Transverse colon (tissue), 4 donors: Measurements from ENCODE around the gene RAC2. TPM values are rescaled to one million over a fixed set of nuclear protein-coding genes. Genes with fewer than 3 reads are reported as not detected.
"Not testable (repeated sequence)": the region's sequence is repeated elsewhere in the genome, so short reads cannot be mapped to it uniquely, and the experiment has no call there.

ENCODE experiments used
- DNase-seq: peaks from one replicate; pipeline ENCODE4 v3.0.0-alpha.2; 2019
- H3K27ac ChIP-seq, 4 donors: fragments of 200-600 bp; sonication (generic); 2 replicates each; pipeline ENCODE4 v1.5.1; 2016 to 2018; ENCODE audit warnings: inconsistent platforms in 4 of 4
- H3K27me3 ChIP-seq: fragments of 200-600 bp; sonication (generic); 2 replicates; pipeline ENCODE4 v1.5.1; 2017; ENCODE audit warnings: inconsistent platforms
- H3K36me3 ChIP-seq, 4 donors: fragments of 200-600 bp; sonication (generic); 2 replicates each; pipeline ENCODE4 v1.5.1; 2017 to 2019; ENCODE audit warnings: inconsistent platforms in 4 of 4
- H3K4me1 ChIP-seq, 4 donors: fragments of 200-600 bp; sonication (generic); 2 replicates each; pipeline ENCODE4 v1.5.1; 2017 to 2020; ENCODE audit warnings: inconsistent platforms in 4 of 4
- H3K4me3 ChIP-seq, 4 donors: fragments of 200-600 bp; sonication (generic); 1 replicate in 1 of 4; 2 replicates in 3 of 4; pipeline versions ENCODE4 v1.5.1 to v1.6.1; 2017 to 2019; ENCODE audit warnings: inconsistent platforms in 4 of 4
- H3K9me3 ChIP-seq, 2 donors: fragments of 200-600 bp; sonication (generic); 2 replicates each; pipeline ENCODE4 v1.5.1; 2017 to 2019; ENCODE audit warnings: inconsistent platforms in 2 of 2
- CTCF ChIP-seq, 5 experiments: fragments of 200-600 bp in 3 of 5; fragments of 450-650 bp in 2 of 5; sonication (generic) in 3 of 5; IDR thresholded peaks; 1 replicate in 2 of 5; 2 replicates in 3 of 5; pipeline ENCODE4 v1.5.1; 2016 to 2017; ENCODE audit warnings: antibody characterized with exemption in 5 of 5, inconsistent platforms in 3 of 5, mild to moderate bottlenecking in 2 of 5, moderate library complexity in 1 of 5
- EP300 ChIP-seq: sonication (generic); formaldehyde crosslinking; IDR thresholded peaks from one replicate; pipeline ENCODE4 v1.6.1; 2017; ENCODE audit warnings: antibody characterized with exemption, low read depth
- POLR2A ChIP-seq: fragments of 450-650 bp; IDR thresholded peaks from one replicate; pipeline ENCODE4 v1.6.1; 2016; ENCODE audit warnings: antibody characterized with exemption, mild to moderate bottlenecking, moderate library complexity
- POLR2AphosphoS5 ChIP-seq, 3 donors: sonication (generic); formaldehyde crosslinking; IDR thresholded peaks; one replicate each; pipeline ENCODE4 v1.6.1; 2016; ENCODE audit warnings: antibody characterized with exemption in 3 of 3
- WGBS, 2 donors: methylation state at CpG; one replicate each; pipeline ENCODE4 v1.1.5; 2018; ENCODE audit warnings: low coverage in 1 of 2; 5-methylcytosine and 5-hydroxymethylcytosine counted together
- in situ Hi-C, 4 donors: fragments of 200-750 bp; cut with MboI; loops; one replicate each; pipeline versions ENCODE4 v1.15.0 to v1.15.1; 2017; ENCODE audit warnings: low sequenced_read_pairs in 3 of 4, low pct_ligation_motif_present in 1 of 4, low pct_unique_long_range_greater_than_20kb in 1 of 4
- intact Hi-C: fragments of 100-400 bp; cut with DNase I; formaldehyde crosslinking; loops from one replicate; pipeline ENCODE4 v1.15.1; 2023; ENCODE audit warnings: low total_unique reads
- total RNA-seq, 4 donors: library from RNA; depleted of rRNA; stranded (reverse); fragments of >200 nt; gene quantifications; one replicate each; pipeline ENCODE4 v1.1.0, GENCODE V29; 2016

The RAC2 gene
- total RNA-seq, 4 donors from 2014 or later, result 5.2 to 36.3 (median 24.0) TPM

- peak overlapping the region in 1 of 4 donors; percentile 21 for H3K27ac ChIP-seq
- H3K4me1 ChIP-seq, result no peaks in the 10 kb centered on the region
- in situ Hi-C loops, result no loop called here
- TF ChIP-seq EP300 (no peak), CTCF (IDR thresholded peaks at IDR 0.05) (no peak), POLR2AphosphoS5 (IDR thresholded peaks at IDR 0.05) (no peak)
- no peaks in the 10 kb centered on the region for H3K9me3 ChIP-seq
- H3K27me3 ChIP-seq, result no peaks in the 10 kb centered on the region
- intact Hi-C loops, result no loop called here
- H3K36me3 ChIP-seq, result no peaks in the 10 kb centered on the region
- no peak overlapping the region for H3K4me3 ChIP-seq
- 80 to 83% methylated on average over 1 to 16 of the region's 16 CpGs for WGBS, 2 donors
- DNase-seq, result peak; percentile 10
Measured at GRCh38 chr22:37234736-37235711, 9.0 kb downstream of the RAC2 start.

- 69 to 93% methylated on average over 2 to 25 of the region's 27 CpGs for WGBS, 2 donors
- no peak overlapping the region for H3K27ac ChIP-seq
- TF ChIP-seq EP300, result no peak
- TF ChIP-seq POLR2AphosphoS5 (IDR thresholded peaks at IDR 0.05), result no peak
- TF ChIP-seq POLR2A, result no peak
- no peak for TF ChIP-seq CTCF (IDR thresholded peaks at IDR 0.05)
- no peaks in the 10 kb centered on the region for H3K36me3 ChIP-seq
- no peaks in the 10 kb centered on the region for H3K27me3 ChIP-seq
- peak; percentile 6 for DNase-seq
- in situ Hi-C loops (no loop called here), intact Hi-C loops (no loop called here)
- no peak overlapping the region for H3K4me3 ChIP-seq
- H3K9me3 ChIP-seq, result no peaks in the 10 kb centered on the region
- peaks cover 0 to 9% (median 7%) of the 10 kb centered on the region in 4 donors for H3K4me1 ChIP-seq
Measured at GRCh38 chr22:37233751-37234631, 10.1 kb downstream of the RAC2 start.

- H3K36me3 ChIP-seq, intact Hi-C loops, in situ Hi-C loops, H3K27me3 ChIP-seq, H3K27ac ChIP-seq, H3K9me3 ChIP-seq, H3K4me3 ChIP-seq: not testable (repeated sequence)
- DNase-seq, result peak; percentile 2
- H3K4me1 ChIP-seq, result peaks cover 0 to 15% (median 7%) of the 10 kb centered on the region in 4 donors
- 85 to 93% methylated on average over 8 to 12 of the region's 12 CpGs for WGBS, 2 donors
Measured at GRCh38 chr22:37233371-37233750, 10.7 kb downstream of the RAC2 start.

- no peaks in the 10 kb centered on the region for H3K36me3 ChIP-seq
- peaks cover 0 to 21% (median 7%) of the 10 kb centered on the region in 4 donors for H3K4me1 ChIP-seq
- H3K4me3 ChIP-seq, result no peak overlapping the region
- DNase-seq, result peak; percentile 13
- in situ Hi-C loops, result no loop called here
- 76% methylated on average over 15 of the region's 15 CpGs; no CpG with 5 or more reads in 1 of the 2 donors for WGBS, 2 donors
- H3K27me3 ChIP-seq, result no peaks in the 10 kb centered on the region
- H3K27ac ChIP-seq, result peak overlapping the region in 2 of 4 donors; percentile 24 to 78
- intact Hi-C loops, result no loop called here
- no peaks in the 10 kb centered on the region for H3K9me3 ChIP-seq
- TF ChIP-seq EP300, result no peak
- no peak for TF ChIP-seq POLR2A
- no peak for TF ChIP-seq CTCF (IDR thresholded peaks at IDR 0.05)
- TF ChIP-seq POLR2AphosphoS5 (IDR thresholded peaks at IDR 0.05), result no peak
Measured at GRCh38 chr22:37232140-37232998, 11.7 kb downstream of the RAC2 start.
